NCI-H187 (cell line): ENCODE results near the gene S1PR5.

Experiments used
- DNase-seq, 2 experiments: peaks; one replicate each; lab custom pipeline; 2025; lab: John Stamatoyannopoulos, UW

S1PR5 gene

DNA sequence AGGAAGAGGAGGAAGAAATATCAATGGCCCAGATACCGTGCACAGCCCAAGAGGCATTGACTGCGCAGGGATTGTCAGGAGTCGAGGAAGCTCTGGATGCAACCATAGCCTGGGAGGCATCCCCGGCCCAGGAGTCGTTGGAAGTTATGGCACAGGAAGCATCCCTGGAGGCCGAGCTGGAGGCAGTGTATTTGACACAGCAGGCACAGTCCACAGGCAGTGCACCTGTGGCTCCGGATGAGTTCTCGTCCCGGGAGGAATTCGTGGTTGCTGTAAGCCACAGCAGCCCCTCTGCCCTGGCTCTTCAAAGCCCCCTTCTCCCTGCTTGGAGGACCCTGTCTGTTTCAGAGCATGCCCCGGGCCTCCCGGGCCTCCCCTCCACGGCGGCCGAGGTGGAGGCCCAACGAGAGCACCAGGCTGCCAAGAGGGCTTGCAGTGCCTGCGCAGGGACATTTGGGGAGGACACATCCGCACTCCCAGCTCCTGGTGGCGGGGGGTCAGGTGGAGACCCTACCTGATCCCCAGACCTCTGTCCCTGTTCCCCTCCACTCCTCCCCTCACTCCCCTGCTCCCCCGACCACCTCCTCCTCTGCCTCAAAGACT is 50.0 kb downstream of the S1PR5 start:
- no peak for DNase-seq

DNA sequence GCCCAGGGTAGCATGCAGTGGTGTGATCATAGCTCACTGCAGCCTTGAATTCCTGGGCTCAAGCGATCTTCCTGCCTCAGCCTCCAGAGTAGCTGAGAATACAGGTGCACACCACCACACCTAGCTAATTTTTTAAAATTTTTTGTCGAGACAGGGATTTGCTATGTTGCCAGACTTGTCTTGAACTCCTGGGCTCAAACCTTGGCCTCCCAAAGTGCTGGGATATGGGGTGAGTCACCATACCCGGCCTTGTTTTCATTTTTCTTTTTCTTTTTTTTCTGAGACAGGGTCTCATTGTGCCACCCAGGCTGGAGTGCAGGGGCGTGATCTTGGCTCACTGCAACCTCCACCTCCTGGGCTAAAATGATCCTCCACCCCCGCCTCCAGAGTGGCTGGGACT is 52.8 kb downstream of the S1PR5 start:
- no peak for DNase-seq
